HG03139 (cell line): ENCODE results near the gene VPS45.

Experiments used
- ATAC-seq: cut with Tn5 transposase; IDR thresholded peaks from one replicate; pipeline ENCODE4 v1.9.1; 2021; ENCODE audit not compliant: unreplicated experiment

VPS45 gene

DNA sequence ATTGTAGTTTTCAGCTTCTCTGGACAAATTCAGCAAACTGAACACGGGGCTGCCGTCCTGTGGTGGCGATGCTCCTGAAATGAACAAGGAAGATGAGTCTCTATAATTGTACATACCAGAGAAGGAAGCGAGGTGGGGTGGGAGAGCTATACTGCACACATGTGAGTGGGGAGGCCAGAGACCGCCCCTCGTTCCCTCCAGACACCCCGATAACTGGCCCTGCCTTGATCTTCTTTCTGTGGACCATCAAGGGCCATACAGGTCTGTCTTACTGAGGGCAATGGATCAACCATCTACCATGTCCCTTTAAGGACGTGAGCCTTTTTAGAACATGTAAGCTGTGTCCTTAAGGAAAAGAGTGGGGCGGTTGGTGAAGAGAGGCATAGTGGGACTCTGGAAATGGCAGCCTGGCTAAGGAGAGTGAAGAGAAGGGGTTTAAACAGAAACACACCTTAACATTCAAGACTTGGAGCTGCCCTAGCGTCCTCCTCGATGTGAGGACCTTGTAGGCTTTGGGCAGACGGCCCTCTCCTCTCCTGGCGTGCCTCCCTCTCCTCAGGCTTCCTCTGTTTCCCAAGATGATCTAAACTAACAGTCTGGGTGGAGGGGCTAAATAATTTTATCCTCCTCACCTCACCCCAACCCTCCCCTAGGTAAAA is 88.0 kb downstream of the VPS45 start:
- ATAC-seq, result no peak

DNA sequence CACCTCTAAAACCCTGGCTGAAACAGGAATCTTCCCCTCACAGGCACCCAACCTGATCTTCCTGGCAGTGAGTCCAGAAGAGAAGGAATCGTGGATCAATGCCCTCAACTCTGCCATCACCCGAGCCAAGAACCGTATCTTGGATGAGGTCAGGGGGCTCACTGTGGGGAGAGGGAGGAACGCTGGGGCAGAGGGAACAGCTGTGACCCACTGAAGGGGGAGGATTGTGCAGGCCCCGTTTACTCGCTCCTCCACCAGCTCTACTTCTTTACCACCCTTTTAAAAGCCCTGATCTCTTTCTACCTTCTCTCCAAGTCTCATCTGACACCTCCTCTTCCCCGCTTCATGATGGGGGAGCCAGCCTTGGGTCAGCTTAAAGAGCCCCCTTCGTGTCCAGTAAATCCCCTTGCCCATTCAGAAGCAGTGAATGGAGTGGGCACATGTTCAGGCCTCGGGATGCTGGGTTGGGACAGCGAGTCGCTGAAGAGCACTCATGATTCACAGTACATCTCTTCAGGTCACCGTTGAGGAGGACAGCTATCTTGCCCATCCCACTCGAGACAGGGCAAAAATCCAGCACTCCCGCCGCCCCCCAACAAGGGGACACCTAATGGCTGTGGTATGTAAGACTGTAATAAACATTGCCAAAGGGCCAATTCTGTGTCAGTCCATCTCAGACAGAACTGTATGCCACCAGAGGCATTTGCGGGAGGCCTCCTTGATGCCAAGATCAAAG is 89.5 kb downstream of the VPS45 start:
- ATAC-seq, result no peak

- no peak for ATAC-seq
Observed at GRCh38 chr1:150159550-150159949, 92.0 kb downstream of the VPS45 start.

GRCh38 chr1:150160964-150161621 is 93.5 kb downstream of the VPS45 start:
- ATAC-seq, result no peak

DNA sequence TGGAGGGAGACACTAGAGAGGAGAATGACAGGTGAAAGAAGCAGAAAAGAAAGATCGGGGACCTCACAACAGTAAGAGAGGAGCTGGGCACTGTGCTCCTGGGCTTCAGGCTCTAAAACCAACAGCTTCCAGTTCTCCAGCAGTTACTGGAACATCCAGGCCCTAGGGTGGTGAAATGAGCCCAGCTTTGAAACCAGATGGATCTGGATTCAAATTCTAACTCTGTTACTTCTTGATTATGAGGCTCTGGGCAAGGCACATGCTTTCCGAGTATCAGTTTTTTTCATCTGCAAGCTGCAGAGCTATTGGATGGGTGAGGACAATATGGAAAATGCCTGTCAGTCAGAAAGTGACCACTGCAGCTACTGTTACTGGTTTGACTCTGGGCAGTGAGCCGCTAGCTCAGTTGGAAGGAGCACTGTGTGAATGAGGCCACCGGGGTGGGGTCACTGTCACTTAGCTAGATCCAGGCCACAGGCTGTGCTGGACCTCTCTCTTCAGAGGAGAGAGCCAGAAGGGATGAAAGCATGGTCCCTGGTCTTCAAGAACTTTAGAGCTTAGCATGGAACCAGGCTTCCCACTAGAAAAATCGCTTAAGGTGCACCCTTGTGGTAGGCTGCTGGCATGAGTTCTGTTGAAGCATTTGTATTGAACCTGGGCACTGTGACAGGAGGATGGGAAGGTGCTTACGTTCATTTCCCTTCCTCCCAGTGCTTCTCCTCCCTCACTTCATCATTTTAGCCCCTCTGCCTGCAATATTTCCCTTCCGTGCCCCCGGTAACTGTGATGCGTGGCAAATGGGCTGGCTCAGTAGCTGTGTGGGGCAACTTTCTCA is 94.4 kb downstream of the VPS45 start:
- ATAC-seq, result no peak

DNA sequence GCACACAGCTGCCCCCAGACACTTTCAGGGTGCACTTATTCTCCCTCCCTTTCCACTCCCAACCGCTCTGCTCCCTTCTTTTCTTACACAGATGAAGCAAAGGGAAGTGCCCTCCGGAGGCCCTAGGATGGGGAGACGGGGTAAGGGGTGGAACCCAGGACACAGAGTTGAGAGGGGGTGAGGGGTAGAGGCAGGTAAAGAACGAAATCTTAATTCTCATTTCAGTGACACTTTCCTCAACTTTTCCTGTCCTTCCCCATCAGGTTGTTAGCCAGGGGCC is 94.9 kb downstream of the VPS45 start:
- ATAC-seq, result no peak

DNA sequence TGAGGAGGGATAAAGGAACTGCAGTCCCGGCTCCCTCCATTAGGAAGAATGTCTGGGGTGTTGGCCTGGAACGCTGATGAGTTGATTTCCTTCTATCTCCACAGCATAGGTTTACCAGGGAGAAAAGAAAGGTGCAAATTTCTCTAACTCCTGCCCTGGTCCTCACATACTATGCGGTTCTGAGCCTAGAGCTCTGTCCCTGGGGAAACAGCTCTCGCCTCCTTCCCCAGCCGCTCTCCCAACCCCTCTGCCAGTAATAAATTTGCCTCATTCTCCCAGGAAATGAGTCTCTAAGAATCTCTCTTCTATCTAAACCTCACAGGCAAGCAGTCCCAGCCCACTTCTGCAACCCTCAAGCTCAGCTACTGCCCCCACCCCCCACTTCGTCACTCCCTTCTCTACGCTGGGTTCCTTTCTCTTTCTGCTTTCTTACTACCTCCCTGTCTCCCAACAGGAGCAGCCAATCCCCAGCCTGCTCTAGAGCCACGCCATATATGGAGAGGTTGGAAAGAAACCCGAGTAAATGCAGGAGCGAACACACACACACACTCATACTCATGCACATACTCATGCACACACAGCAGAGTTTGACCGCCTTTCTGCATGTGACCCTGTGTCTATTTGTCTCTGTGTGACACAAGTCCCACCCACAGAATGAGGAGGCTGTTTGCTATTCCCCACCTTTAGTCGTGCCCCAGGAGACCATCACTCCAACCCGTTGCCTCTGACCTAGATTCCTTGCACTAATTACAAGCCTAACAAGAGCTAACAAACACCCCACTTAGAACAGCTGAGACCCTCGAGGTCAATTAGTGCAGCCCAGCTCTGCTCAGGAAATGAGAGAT is 95.5 kb downstream of the VPS45 start:
- ATAC-seq, result no peak

GRCh38 chr1:150164224-150164623 is 96.6 kb downstream of the VPS45 start:
- ATAC-seq, result no peak

DNA sequence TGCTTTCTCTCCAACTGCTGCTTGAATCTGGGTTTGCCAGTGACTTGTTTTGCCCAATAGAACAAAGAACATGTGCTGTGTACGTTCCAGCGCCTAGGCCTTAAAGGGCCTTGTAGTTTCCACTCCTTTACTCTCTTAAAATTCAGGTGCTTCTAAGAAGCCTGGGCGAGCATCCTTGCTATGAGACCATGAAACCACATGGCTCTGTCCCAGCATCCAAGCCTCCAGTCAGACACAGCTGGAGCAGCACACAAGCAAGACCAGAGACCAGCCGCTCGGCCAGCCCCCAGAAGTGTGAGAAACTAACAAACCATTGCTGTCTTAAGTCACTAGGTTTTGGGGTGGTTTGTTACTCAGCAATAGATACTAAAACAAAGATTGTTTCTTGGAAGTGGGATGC is 97.2 kb downstream of the VPS45 start:
- ATAC-seq, result no peak

DNA sequence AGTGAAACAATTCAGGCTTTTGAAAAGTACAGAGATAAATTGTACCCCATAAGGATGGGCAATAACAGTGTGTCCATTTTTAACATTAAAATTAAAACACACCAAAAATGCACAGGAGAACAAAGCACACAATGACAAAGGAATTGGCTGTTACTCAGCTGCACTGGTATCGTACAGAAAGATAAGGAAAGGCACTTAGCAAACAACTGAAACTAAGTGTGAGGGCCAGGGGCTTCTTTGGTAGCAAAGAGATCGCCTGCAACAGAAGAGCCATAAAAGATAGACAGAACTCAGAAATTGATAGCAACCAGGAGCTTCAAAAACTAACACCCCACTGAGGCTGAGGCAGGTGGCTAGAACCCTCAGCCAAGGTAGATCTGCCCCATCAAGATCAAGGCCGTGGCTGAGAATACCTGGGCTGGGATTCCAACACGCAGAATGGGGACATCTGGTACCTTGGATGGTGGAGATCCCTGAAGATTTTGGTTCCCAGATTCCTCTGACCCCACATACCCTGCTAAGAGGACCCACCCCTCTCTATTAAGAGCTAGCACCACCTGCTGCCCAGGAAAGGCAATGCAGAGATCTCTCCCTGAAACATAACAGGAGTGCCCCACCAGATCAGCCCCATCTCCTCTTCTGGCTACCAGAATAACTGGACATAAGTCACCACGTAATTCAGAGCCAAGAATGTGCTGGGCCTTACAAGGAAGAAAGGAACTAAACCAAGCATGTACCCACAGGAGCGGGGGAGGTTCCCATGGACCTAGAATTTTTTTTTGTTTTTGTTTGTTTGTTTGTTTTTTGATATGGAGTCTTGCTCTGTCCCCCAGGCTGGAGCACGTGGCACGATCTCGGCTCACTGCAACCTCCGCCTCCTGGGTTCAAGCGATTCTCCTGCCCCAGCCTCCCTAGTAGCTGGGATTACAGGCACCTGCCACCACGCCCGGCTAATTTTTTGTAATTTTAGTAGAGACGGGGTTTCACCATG is 98.3 kb downstream of the VPS45 start:
- no peak for ATAC-seq

GRCh38 chr1:150168960-150169601 is 101.5 kb downstream of the VPS45 start:
- ATAC-seq, result no peak

DNA sequence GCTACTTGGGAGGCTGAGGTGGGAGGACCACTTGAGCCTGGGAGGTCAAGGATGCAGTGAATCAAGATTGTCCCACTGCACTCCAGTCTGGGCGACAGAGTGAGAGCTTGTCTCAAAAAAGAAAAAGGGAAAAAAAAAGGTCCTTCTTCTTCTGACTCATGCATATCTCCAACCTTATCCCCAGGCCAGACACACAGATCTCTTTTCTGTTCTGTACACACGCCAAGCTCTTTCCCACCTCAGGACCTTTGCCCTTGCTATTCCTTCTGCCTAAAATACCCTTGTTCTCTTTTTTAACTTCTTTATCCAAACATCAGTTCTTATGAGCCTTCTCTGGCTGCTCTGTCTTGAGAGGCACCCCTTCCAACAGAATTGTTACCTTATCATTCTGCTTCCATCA is 104.2 kb downstream of the VPS45 start:
- ATAC-seq, result no peak

- no peak for ATAC-seq
Observed at GRCh38 chr1:150173141-150173585, 105.6 kb downstream of the VPS45 start.

DNA sequence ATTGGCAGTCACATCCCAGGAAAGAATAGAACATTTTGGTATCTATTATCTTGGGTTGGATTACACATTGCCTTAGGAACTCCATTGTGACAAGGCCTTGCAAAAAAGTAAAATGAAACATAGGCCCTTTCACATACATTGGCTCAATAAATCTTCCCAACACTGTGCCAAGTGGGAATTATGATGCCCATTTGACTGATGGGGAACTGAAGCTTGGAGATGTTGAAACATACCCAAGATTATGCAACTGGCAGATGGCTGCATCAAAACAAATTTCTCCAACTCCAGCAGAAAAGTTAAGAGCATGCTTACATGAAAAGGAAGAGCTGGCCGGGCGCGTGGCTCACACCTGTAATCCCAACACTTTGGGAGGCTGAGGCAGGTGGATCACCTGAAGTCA is 109.0 kb downstream of the VPS45 start:
- no peak for ATAC-seq

DNA sequence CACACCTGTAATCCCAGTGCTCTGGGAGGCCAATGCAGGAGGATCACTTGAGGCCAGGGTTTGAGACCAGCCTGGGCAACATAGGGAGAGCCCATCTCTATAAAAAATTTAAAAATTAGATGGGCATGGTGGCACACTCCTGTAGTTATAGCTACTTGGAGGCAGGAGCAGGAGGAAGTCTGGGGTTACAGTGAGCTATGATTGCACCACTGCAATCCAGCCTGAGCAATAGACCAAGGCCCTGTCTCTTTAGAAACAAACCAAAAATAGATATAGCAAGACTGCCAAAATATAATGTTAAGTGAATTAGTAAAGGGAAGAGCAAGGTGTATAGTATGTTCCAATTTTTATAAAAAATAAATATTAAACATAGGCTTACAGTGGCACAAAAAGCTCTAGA is 111.0 kb downstream of the VPS45 start:
- ATAC-seq, result no peak

DNA sequence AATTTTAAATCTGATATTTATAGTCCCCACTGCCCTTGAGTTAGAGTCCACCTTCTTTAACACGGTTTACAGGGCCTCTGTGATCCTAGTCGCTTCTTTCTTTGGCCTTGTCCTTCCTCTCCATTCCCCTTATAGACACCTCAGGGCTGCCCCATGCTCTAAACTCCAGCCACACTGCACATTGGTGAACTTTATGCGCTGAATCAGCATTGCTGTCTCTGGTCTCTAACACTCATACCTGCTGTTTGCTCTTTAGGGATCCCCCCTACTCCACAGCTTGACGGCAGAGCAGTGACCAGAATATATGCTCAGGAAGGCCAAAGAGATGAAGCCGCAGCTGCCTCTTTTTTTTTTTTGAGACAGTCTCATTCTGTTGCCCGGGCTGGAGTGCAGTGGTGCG is 112.3 kb downstream of the VPS45 start:
- no peak for ATAC-seq

- ATAC-seq, result no peak
Observed at GRCh38 chr1:150180474-150180873, 112.9 kb downstream of the VPS45 start.

DNA sequence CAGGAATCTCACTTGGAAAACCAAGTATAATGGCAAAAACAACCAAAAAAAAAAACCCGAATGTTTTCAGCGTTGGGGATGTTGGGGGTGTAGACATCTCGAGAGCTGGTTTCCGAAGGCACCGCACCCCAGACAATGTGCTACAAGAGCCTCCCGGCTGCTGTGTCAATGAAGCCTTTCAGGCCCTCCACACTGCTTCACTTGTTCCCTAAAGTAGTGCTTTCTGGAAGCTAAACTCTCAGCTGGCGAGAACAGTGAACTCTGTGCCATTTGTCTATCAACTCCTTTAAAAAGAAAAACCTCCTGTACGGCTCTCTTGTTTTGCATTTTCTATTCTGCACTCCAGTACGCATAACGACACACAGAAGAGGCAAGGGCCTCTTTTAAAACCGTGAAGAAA is 114.7 kb downstream of the VPS45 start:
- no peak for ATAC-seq

DNA sequence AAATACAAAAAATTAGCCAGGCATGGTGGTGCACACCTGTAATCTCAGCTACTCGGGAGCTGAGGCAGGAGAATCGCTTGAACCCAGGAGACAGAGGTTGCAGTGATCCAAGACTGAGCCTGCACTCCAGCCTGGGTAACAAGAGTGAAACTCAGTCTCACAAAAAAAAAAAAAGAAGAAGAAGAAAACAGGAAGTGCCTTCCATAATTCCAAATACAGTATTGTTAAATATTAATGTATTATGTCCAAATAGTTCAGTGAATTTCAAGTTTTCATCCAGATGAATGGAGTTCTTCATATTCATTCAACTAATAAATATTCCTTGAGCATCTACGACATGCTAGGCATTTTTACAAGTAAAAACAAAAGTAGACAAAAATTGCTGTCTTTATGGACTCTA is 115.5 kb downstream of the VPS45 start:
- no peak for ATAC-seq
